HG02884 (cell line): ENCODE measurements around the gene FMNL2.

Source experiments
- ATAC-seq: cut with Tn5 transposase; IDR thresholded peaks from one replicate; pipeline ENCODE4 v1.9.1; 2021; ENCODE audit warnings: mild to moderate bottlenecking, moderate library complexity; ENCODE audit not compliant: unreplicated experiment

Gene FMNL2

GRCh38 chr2:152682663-152683062 is 347.7 kb downstream of the FMNL2 start:
- ATAC-seq = no peak

GRCh38 chr2:152683400-152683799 is 348.4 kb downstream of the FMNL2 start:
- no peak for ATAC-seq

GRCh38 chr2:152686321-152686720 is 351.3 kb downstream of the FMNL2 start:
- no peak for ATAC-seq

- ATAC-seq = peak; percentile 92
Observed at GRCh38 chr2:152693033-152693432, 358.1 kb downstream of the FMNL2 start.

GRCh38 chr2:152694161-152694661 is 359.2 kb downstream of the FMNL2 start:
- peak; percentile 46 for ATAC-seq

GRCh38 chr2:152695763-152696162 is 360.8 kb downstream of the FMNL2 start:
- ATAC-seq = no peak

GRCh38 chr2:152696476-152696875 is 361.5 kb downstream of the FMNL2 start:
- ATAC-seq = no peak
